ENCODE results near the gene ARL8B.
"Not testable (repeated sequence)": the region's sequence is repeated elsewhere in the genome, so short reads cannot be mapped to it uniquely, and the experiment has no call there.

DNA sequence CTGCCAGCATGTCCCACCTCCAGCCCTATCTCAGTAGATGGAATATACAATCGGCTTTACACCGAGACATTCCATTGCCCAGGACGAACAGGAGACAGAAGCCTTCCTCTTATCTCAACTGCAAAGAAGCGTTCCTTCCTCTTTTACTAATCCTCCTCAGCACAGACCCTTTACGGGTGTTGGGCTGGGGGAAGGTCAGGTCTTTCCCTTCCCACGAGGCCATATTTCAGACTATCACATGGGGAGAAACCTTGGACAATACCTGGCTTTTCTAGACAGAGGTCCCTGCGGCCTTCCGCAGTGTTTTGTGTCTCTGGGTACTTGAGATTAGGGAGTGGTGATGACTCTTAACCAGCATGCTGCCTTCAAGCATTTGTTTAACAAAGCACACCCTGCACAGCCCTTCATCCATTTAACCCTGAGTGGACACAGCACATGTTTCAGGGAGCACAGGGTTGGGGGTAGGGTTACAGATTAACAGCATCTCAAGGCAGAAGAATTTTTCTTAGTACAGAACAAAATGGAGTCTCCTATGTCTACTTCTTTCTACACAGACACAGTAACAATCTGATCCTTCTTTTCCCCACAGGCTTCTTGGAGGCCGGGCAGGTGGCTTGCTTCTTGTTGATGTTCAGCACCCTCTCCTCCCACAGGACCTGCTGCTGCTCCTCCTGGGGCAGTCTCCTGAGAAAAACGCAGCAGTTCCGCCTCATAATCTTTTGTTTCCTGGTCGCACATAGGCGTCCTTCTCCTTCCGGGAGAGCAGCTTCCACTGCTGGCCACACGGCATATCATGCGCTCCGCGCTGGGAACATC, 39.9 kb upstream of the ARL8B start:
- not testable (repeated sequence) for TF ChIP-seq FOXM1 (IDR thresholded peaks at IDR 0.05; ENCODE audit: borderline replicate concordance); SUZ12 (IDR thresholded peaks at IDR 0.05); BHLHE40 (IDR thresholded peaks at IDR 0.05; ENCODE audit: borderline replicate concordance)
